ENCODE measurements around the gene C8G.

The C8G gene

DNA sequence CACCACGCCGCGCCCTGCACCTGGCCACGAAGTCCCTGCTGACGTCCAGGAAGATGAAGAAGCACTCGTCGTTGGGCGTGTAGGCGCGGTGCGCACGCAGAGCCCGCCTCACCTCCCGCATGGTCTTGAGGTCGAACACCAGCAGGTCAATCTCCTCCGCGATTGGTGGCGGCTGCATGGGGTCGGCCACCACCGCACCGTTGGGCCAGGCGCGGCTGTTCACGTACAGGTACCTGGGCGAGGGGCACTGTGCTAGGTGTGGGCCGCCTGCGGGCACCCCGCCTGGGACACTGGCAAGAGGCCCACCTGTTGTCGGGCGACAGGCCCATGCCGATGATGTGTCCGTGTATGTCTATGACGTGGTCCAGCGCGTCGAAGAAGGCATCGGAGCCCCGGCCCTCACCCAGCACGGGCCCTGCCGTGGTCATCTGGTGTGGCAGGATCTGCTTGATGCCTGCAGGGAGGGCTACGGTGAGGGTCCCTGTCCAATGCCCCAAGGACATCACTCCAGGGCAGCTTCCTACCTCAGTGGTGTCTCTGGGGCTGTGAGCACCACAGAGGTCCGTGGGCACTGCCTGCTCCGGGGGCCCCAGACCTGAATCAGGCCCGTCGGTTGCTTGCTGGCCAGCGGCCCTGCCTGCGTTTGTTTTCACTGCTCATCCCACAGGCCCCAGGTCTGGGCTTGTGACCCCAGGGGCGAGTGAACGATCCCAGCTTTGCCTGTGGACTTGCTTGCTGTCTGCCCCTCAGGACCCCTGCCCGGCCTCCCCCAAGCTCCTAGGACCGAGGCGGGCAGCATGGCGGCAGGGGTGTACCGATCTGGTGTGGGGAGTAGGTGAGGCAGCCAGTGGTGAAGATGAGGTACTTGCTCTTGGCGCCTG lies 3.6 kb upstream of the C8G start:
- Histone ChIP-seq H3K9ac (ENCODE audit: low read depth, low read length) (no peak overlapping the region), H3K4me1 (ENCODE audit: insufficient read depth, low read length) (peaks cover 5% of the 10 kb centered on the region; the same call in 1 of the 2 replicates), H3K36me3 (ENCODE audit: insufficient read depth, low read length) (no peaks in the 10 kb centered on the region; the same call in 1 of the 2 replicates), H3K9me3 (ENCODE audit: control insufficient read depth, insufficient read depth, low read length) (no peaks in the 10 kb centered on the region)

DNA sequence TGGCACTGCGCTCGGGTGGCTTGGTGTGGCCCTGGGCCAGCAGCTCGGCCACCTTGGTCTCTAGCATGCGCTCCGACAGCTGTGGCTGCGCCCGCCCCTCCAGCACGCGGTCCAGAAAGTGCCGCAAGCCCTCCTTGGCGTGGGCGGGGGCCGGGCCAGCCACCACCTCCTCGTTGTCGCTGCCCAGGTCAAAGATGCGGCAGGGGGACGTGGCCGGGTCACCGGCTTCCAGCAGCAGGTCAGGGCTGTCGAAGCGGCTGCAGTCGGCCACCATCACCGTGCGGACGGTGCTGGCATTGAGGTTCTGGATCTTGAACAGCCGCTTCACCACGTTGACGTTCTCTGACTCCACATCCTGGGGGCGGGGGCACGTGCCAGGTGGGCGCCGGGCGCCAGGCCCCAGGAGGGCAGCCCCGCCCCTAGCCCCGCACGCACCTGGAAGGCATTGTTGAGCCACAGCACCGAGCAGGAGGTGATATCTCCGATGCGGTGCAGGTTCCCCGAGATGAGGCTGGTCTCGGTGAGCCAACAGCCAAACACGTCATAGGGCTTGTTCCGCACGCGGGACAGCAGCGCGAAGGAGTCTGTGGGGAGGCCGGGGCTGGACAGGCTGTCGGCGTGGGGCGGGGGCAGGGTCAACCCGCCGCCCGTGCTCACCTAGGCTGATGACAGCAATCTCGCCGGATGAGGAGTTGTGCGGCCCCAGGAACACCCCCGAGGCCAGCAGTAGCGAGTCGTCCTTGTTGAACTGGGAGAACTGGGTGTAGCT lies 2.7 kb upstream of the C8G start:
- peaks cover 5% of the 10 kb centered on the region; the same call in 1 of the 2 replicates for H3K4me1 ChIP-seq (ENCODE audit: insufficient read depth, low read length)
- H3K9me3 ChIP-seq (ENCODE audit: control insufficient read depth, insufficient read depth, low read length): no peaks in the 10 kb centered on the region
- no peak overlapping the region for H3K9ac ChIP-seq (ENCODE audit: low read depth, low read length)
- H3K36me3 ChIP-seq (ENCODE audit: insufficient read depth, low read length): no peaks in the 10 kb centered on the region; the same call in 1 of the 2 replicates

DNA sequence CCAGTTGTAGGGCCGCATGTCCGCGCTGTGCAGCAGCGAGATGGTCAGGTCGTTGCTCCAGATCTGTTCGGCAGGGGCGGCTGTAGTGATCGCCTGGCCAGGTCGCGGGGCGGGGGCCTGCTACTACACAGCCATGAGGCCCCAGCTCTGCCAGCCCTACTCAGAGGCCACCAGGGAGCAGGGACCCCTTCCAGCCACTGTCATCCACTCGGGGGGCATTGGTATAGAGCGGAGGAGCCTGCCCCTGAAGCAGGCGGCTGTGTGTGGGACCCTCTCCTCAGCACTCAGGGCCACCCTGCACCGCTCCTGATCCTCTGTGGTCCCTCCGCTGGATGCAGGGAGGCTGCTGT lies 2.2 kb upstream of the C8G start:
- H3K4me1 ChIP-seq (ENCODE audit: insufficient read depth, low read length): peaks cover 5% of the 10 kb centered on the region; the same call in 1 of the 2 replicates
- H3K9ac ChIP-seq (ENCODE audit: low read depth, low read length): no peak overlapping the region
- H3K9me3 ChIP-seq (ENCODE audit: control insufficient read depth, insufficient read depth, low read length): no peaks in the 10 kb centered on the region
- no peaks in the 10 kb centered on the region; the same call in 1 of the 2 replicates for H3K36me3 ChIP-seq (ENCODE audit: insufficient read depth, low read length)

DNA sequence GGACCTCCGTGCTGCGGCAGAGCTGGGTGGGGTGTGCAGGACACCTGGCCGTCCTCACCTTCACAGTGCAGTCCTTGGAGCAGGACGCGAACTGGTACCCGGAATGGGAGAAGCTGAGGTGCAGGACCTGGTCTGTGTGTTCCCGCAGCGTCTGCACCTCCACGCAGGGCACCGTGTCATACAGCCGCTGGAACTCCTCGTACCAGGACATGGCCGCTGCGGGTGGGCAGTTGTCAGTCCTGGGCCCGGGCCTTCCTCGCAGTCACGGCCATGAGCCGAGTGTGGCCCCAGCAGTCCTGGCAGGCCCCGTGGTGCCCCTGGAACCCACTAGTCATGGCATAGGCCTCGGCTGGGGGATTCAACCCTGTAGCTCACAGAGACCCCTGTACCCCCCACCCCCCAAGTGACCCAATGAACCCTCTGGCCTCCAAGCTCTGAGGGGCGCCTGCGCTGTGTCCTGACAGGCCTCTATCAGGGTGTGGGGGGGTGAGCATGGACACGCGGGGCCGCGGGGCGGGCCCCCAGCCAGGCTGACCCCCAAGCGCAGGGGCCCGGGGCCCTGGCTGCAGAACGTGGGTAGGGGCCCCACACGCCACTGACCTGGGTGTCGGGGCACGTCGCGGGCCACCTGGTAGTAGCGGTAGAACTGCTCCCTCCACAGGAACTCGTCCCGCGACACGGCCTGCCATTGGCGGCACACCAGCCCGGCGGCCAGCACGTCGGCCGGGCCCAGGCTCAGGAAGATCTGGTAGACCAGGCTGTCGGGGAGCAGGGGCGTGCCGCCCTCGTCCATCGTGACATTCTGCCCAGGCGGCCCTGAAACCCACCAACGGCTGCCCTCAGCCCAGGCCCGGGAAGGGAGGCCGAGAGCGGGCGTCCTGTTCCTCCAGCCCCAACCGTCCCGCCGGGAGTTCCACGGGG lies 1.5 kb upstream of the C8G start:
- H3K9me3 ChIP-seq (ENCODE audit: control insufficient read depth, insufficient read depth, low read length): no peaks in the 10 kb centered on the region

DNA sequence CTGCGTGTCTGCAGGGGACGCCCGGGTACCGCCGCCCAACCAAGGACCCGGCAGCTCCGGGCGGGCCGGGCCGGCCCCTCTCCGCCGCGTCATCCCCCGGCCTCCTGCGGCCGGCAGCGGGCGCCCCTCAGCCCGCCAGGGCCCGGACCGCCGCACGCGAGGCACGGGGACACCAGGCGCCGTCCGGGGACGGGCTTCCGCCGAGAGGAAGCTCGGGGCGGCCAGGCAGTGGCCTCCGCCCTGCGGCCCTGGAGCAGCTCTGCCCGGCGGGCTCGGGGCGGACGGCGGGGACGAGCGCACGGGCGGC lies 878 bp upstream of the C8G start:
- Histone ChIP-seq H3K9me3 (ENCODE audit: control insufficient read depth, insufficient read depth, low read length) (no peaks in the 10 kb centered on the region), H3K9ac (ENCODE audit: low read depth, low read length) (peak overlapping the region; percentile 81), H3K36me3 (ENCODE audit: insufficient read depth, low read length) (no peaks in the 10 kb centered on the region; the same call in 1 of the 2 replicates), H3K4me1 (ENCODE audit: insufficient read depth, low read length) (peaks cover 5% of the 10 kb centered on the region; the same call in 1 of the 2 replicates)

More for the DNA sequence above, 1.5 kb upstream of the C8G start:
- Histone ChIP-seq H3K9ac (ENCODE audit: low read depth, low read length) (peak overlapping the region; percentile 81), H3K36me3 (ENCODE audit: insufficient read depth, low read length) (no peaks in the 10 kb centered on the region; the same call in 1 of the 2 replicates), H3K4me1 (ENCODE audit: insufficient read depth, low read length) (peaks cover 5% of the 10 kb centered on the region; the same call in 1 of the 2 replicates)

DNA sequence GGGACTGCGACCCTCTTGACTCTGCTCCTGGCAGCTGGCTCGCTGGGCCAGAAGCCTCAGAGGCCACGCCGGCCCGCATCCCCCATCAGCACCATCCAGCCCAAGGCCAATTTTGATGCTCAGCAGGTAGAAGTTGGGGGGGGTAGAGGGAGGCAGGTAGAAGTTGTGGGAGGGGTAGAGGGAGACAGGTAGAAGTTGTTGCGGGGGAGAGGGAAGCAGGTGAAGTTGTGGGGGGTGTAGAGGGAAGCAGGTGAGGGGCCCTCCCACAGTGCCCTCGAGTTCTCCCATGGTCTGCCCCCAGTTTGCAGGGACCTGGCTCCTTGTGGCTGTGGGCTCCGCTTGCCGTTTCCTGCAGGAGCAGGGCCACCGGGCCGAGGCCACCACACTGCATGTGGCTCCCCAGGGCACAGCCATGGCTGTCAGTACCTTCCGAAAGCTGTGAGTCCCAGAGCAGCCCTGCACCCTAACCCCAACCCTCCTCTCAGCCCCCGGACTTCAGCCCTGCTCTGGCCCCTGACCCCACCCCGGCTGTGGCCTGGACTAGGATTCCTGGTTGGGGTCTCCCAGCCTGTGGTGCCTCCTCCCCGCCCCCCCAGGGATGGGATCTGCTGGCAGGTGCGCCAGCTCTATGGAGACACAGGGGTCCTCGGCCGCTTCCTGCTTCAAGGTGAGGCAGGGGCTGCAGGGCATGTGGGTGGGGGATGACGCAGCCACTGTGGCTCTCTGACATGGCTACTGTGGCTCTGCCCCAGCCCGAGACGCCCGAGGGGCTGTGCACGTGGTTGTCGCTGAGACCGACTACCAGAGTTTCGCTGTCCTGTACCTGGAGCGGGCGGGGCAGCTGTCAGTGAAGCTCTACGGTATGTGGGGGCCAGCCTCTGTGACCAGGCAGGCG lies 537 bp downstream of the C8G start:
- Histone ChIP-seq H3K9me3 (ENCODE audit: control insufficient read depth, insufficient read depth, low read length) (no peaks in the 10 kb centered on the region), H3K9ac (ENCODE audit: low read depth, low read length) (no peak overlapping the region), H3K36me3 (ENCODE audit: insufficient read depth, low read length) (no peaks in the 10 kb centered on the region; the same call in 1 of the 2 replicates), H3K4me1 (ENCODE audit: insufficient read depth, low read length) (peaks cover 5% of the 10 kb centered on the region; the same call in 1 of the 2 replicates)

DNA sequence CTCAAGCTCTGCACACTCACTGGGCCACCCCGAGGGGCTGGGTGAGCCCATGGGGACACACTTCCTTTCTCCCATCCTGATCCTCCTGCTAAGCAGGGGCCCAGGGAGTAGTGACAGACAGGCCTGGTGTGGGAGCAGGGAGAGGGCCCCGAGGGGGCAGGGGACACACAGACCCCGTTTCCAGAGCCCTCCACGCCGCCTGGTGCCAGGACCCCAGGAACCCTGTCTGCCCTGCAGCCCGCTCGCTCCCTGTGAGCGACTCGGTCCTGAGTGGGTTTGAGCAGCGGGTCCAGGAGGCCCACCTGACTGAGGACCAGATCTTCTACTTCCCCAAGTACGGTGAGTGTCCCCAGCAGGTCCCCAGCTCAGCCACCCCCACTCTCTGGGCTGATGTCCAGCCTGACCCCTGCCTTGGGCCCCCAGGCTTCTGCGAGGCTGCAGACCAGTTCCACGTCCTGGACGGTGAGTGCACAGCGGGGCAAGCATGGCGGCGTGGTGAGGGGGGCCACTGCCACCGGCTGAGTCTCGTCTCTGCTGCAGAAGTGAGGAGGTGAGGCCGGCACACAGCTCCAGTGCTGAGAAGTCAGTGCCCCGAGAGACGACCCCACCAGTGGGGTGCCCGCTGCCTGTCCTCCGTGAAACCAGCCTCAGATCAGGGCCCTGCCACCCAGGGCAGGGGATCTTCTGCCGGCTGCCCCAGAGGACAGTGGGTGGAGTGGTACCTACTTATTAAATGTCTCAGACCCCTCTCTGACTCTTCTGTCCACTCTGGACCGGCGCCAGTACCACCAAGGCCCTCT lies 1.4 kb downstream of the C8G start:
- Histone ChIP-seq H3K9ac (ENCODE audit: low read depth, low read length) (no peak overlapping the region), H3K36me3 (ENCODE audit: insufficient read depth, low read length) (no peaks in the 10 kb centered on the region; the same call in 1 of the 2 replicates), H3K9me3 (ENCODE audit: control insufficient read depth, insufficient read depth, low read length) (no peaks in the 10 kb centered on the region), H3K4me1 (ENCODE audit: insufficient read depth, low read length) (peaks cover 5% of the 10 kb centered on the region; the same call in 1 of the 2 replicates)

DNA sequence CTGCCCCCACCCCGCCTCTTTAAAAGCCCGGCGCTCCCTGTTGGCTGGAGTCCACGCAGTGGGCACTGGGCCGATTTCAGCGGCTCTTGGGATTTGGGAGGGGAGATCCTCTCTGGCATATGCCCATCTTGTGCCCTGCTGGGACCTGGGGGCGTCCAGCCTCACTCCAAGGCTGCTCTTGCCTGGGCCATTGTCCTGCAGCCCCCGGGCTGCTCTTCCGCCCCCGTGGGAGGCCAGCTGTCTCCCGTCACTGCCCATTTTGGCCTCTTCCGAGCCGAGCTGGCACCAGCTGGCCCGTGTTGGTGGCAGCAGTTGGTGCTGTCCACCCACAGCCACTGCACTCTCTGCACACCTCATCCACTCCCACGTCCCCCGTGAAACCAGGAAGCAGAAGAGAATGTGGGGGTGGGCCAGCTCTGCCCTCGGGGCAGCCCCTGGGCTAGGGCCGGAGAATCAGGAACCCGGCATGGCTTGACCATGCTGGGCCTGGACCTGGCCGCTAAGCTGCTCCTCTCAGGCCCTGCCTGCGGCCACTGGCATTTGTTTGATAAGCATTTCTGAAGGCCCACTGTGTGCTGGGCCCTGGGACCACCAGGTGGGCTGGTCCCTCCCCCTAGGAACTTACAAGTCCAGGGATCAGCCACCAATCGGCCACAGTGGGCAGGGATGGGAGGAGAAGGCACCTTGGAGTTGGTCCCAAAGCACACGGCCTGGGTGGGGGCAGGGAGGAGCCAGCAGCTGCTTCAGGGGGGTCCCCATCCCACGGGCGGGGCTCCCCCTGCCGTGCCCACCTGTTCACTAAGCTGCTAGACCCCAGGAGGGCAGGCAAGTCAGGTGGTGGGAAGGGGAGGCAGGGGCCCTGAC lies 2.2 kb downstream of the C8G start:
- H3K9ac ChIP-seq (ENCODE audit: low read depth, low read length): no peak overlapping the region
- H3K4me1 ChIP-seq (ENCODE audit: insufficient read depth, low read length): peaks cover 5% of the 10 kb centered on the region; the same call in 1 of the 2 replicates
- no peaks in the 10 kb centered on the region for H3K9me3 ChIP-seq (ENCODE audit: control insufficient read depth, insufficient read depth, low read length)
- H3K36me3 ChIP-seq (ENCODE audit: insufficient read depth, low read length): no peaks in the 10 kb centered on the region; the same call in 1 of the 2 replicates

DNA sequence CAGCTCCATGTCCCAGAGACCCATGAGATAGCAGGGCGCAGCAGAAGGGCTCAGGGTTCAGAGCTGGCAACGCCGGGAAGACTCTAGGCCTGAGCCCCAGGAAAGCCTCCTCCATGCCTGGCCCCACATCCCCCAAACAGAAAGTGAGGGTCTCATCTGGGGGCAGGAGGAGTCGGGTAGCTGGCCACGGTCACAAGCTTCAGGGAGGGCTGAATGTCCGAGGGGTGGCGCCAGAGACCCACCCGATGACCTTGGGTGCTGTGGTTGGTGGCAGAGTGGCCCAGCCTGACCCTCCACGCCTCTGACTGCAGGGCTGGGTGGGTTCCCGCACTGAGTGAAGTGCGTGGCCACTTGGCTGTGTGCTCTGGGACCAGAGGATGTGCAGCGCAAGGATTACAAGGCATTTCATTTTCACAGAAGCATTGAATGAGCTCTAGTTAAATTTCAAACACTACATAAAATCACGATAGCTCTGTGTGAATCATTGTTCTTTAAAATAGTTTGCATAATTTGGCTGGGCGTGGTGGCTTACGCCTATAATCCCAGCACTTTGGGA lies 3.0 kb downstream of the C8G start:
- Histone ChIP-seq H3K9me3 (ENCODE audit: control insufficient read depth, insufficient read depth, low read length) (no peaks in the 10 kb centered on the region), H3K9ac (ENCODE audit: low read depth, low read length) (no peak overlapping the region), H3K36me3 (ENCODE audit: insufficient read depth, low read length) (no peaks in the 10 kb centered on the region), H3K4me1 (ENCODE audit: insufficient read depth, low read length) (peaks cover 5% of the 10 kb centered on the region; the same call in 1 of the 2 replicates)

DNA sequence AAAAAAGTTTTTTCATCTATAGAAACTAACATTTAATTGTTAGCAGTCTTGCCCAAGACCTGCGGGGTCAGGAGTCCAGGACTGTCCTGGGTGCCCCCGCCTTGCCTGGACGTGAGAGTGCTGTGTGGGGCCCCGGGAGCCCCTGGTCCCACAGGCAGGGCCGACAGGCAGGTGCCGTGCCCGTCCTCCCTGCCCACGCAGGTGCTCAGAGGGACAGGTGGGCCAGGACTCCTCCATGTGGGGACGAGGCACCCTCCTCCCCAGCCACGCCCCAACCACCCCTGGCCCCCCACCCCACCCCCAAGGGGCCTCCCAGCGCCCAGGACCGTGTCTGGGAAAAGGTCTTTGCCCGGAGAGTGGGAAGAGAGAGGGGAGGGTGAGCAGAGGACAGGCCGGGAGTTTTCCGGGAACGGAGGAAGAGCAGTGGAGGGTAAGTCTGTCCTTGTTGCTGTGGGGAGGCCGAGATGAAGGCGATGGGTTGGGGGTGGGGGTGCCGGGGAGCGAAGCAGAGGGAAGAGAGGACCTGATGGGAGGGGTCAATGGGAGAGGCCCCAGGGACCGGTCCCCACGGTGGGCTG lies 4.3 kb downstream of the C8G start:
- Histone ChIP-seq H3K9ac (ENCODE audit: low read depth, low read length) (peak overlapping the region; percentile 56), H3K9me3 (ENCODE audit: control insufficient read depth, insufficient read depth, low read length) (no peaks in the 10 kb centered on the region), H3K36me3 (ENCODE audit: insufficient read depth, low read length) (no peaks in the 10 kb centered on the region), H3K4me1 (ENCODE audit: insufficient read depth, low read length) (peaks cover 5% of the 10 kb centered on the region; the same call in 1 of the 2 replicates)

DNA sequence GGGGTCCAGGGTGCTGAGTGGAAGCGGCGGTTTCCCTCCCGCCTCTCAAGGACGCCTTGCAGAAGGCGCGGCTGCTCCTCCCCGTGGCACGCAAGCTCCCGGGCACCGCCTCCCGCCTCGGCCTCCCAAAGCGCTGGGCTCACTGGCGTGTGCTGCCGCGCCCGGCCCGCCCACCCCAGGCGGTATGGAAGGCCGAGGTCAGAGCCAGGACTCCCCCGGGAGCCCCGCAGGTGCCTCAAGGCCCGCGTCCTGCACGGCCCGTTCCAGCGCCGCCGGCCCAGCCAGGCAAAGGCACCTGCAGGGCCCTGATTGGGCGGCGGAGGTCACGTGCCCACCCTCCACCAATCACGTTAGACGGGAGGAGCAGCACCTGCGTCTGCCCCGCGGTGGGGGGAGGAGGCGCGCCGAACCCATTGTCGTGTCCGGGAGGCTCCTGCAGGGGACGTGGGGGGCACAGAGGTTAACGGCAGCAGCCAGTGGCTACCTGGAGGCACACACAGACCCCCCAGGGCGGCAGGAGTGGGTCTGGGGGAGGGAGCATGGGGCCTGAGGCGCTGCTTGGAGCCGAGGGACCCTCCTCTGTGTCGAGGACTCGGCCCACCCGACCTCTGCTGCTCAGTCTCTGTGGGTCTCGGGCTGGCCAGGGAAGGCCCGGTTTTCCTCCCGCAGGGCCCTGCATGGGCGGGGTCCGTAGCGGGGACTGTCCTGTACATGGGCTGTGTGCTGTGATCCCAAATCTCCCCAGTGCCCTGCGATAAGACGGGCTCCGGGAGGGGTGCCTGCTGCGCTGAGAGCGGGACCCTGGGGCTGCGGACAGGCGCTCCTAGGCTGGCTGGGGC lies 5.0 kb downstream of the C8G start:
- peaks cover 2% of the 10 kb centered on the region; the same call in 1 of the 2 replicates for H3K4me1 ChIP-seq (ENCODE audit: insufficient read depth, low read length)
- H3K9me3 ChIP-seq (ENCODE audit: control insufficient read depth, insufficient read depth, low read length): no peaks in the 10 kb centered on the region
- peak overlapping the region; percentile 56 for H3K9ac ChIP-seq (ENCODE audit: low read depth, low read length)
- H3K36me3 ChIP-seq (ENCODE audit: insufficient read depth, low read length): no peaks in the 10 kb centered on the region

Data from ES-I3 (cell line).